GM23248 (cell line): Measurements from ENCODE around the gene SUN1. TPM values are rescaled to one million over a fixed set of nuclear protein-coding genes. Genes with fewer than 3 reads are reported as not detected.

Experiments
- DNase-seq: peaks from one replicate; pipeline ENCODE4 v3.0.0-alpha.2; 2015
- H2AFZ ChIP-seq: fragments of 200-600 bp; sonication (generic); 2 replicates; pipeline ENCODE4 v1.6.1; 2016; ENCODE audit warnings: antibody characterized with exemption
- H3F3A ChIP-seq: fragments of 200-600 bp; sonication (generic); 2 replicates; pipeline ENCODE4 v1.6.1; 2016; ENCODE audit warnings: mild to moderate bottlenecking, antibody characterized with exemption, mixed run types; ENCODE audit not compliant: insufficient read depth
- H3K27ac ChIP-seq: fragments of 200-600 bp; sonication (generic); 2 replicates; pipeline ENCODE4 v1.5.1; 2016; ENCODE audit warnings: mild to moderate bottlenecking
- H3K27me3 ChIP-seq: fragments of 200-600 bp; sonication (generic); replicated peaks from 2 replicates; pipeline ENCODE4 v1.6.1; 2016; ENCODE audit warnings: mild to moderate bottlenecking; ENCODE audit not compliant: insufficient read depth
- H3K36me3 ChIP-seq: fragments of 200-600 bp; sonication (generic); 2 replicates; pipeline ENCODE4 v1.6.1; 2016; ENCODE audit warnings: low read depth, mild to moderate bottlenecking
- H3K4me1 ChIP-seq: fragments of 200-600 bp; sonication (generic); 2 replicates; pipeline ENCODE4 v1.6.1; 2016; ENCODE audit warnings: mild to moderate bottlenecking; ENCODE audit not compliant: insufficient read depth
- H3K4me2 ChIP-seq: fragments of 200-600 bp; sonication (generic); one replicate; pipeline ENCODE4 v1.6.1; 2016; ENCODE audit warnings: mild to moderate bottlenecking; ENCODE audit not compliant: unreplicated experiment
- H3K4me3 ChIP-seq: fragments of 200-600 bp; sonication (generic); 2 replicates; pipeline ENCODE4 v1.5.1; 2016; ENCODE audit warnings: mild to moderate bottlenecking
- H3K79me2 ChIP-seq: fragments of 200-600 bp; sonication (generic); 2 replicates; pipeline ENCODE4 v1.6.1; 2016; ENCODE audit warnings: mild to moderate bottlenecking; ENCODE audit not compliant: insufficient read depth
- H3K9ac ChIP-seq: fragments of 200-600 bp; sonication (generic); 2 replicates; pipeline ENCODE4 v1.6.1; 2016; ENCODE audit warnings: mild to moderate bottlenecking
- H3K9me2 ChIP-seq: fragments of 200-600 bp; sonication (generic); 2 replicates; pipeline ENCODE4 v1.6.1; 2016; ENCODE audit warnings: mixed run types, mild to moderate bottlenecking, moderate library complexity; ENCODE audit not compliant: insufficient read depth
- H3K9me3 ChIP-seq: fragments of 200-600 bp; sonication (generic); one replicate; pipeline ENCODE4 v1.6.1; 2017; ENCODE audit warnings: low read depth
- H4K20me1 ChIP-seq: fragments of 200-600 bp; sonication (generic); 2 replicates; pipeline ENCODE4 v1.6.0; 2016; ENCODE audit not compliant: insufficient read depth
- EZH2 ChIP-seq: fragments of 200-600 bp; sonication (generic); IDR thresholded peaks from 2 replicates; pipeline ENCODE4 v1.6.1; 2018; ENCODE audit warnings: antibody characterized with exemption, mild to moderate bottlenecking; ENCODE audit not compliant: insufficient read depth, poor library complexity, severe bottlenecking
- EZH2phosphoT487 ChIP-seq: fragments of 200-600 bp; sonication (generic); IDR thresholded peaks from 2 replicates; pipeline ENCODE4 v1.6.1; 2018; ENCODE audit warnings: antibody characterized with exemption, moderate library complexity, mild to moderate bottlenecking, low read depth; ENCODE audit not compliant: insufficient read depth
- WGBS, 2 experiments: methylation state at CpG; one replicate each; pipeline ENCODE4 v1.1.6; 2015 to 2017; ENCODE audit warnings: low lambda C conversion rate in 2 of 2, low coverage in 1 of 2; ENCODE audit errors: missing lambda C conversion rate in 2 of 2; 5-methylcytosine and 5-hydroxymethylcytosine counted together
- in situ Hi-C: fragments of 300-500 bp; cut with MboI; formaldehyde crosslinking; loops from 2 replicates; pipeline ENCODE4 v1.15.0; 2020
- polyA plus RNA-seq: library from polyadenylated mRNA; unstranded; fragments of >200 nt; fragmentation: Nextera tagmentation; extraction: Ambion mirVana; gene quantifications from 2 replicates; pipeline ENCODE4 v1.2.1, GENCODE V29; 2016
- total RNA-seq: library from RNA; depleted of rRNA; stranded (reverse); fragments of >200 nt; shearing (Covaris generic); gene quantifications from 2 replicates; pipeline ENCODE4 v1.2.3, GENCODE V29; 2014

The SUN1 gene
- total and polyA plus RNA-seq, 2 experiments from 2014 or later: 74.0 to 104 TPM

DNA sequence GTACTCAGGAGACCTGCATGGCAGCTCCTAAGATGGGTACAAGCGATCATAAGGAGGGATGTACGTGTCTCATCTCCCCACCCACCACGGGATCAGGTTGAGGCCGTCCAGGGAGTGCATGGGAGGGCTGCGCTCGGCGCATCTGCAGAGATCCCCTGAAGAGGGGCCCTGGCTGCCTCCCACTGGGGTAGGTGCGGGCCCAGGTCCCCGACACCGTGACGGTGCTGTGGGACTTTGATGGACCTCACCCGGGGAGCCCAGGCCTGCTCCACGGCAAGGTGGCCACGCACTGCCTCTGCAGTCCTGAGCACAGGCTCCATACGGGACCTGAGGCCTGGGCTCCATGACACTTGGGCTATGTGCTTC, 56.7 kb downstream of the SUN1 start:
- Histone ChIP-seq H4K20me1 (no peaks in the 10 kb centered on the region), H3F3A (no peaks in the 10 kb centered on the region), H3K4me1 (no peaks in the 10 kb centered on the region), H3K36me3 (no peaks in the 10 kb centered on the region), H3K27ac (no peak overlapping the region), H3K9ac (no peak overlapping the region), H3K9me3 (no peaks in the 10 kb centered on the region), H3K9me2 (no peaks in the 10 kb centered on the region), H3K4me2 (no peak overlapping the region), H3K27me3 (no peaks in the 10 kb centered on the region), H3K4me3 (no peak overlapping the region), H2AFZ (no peak overlapping the region), H3K79me2 (peaks cover 27% of the 10 kb centered on the region)
- DNase-seq: no peak
- no peak for TF ChIP-seq EZH2phosphoT487
- TF ChIP-seq EZH2: no peak
- WGBS, 2 experiments: 90 to 96% methylated on average over 15 of the region's 15 CpGs
- in situ Hi-C loops: no loop called here

GRCh38 chr7:889391-889790, 57.1 kb downstream of the SUN1 start:
- Histone ChIP-seq H3K4me1 (no peaks in the 10 kb centered on the region), H3K27ac (no peak overlapping the region), H3K4me2 (no peak overlapping the region), H4K20me1 (no peaks in the 10 kb centered on the region), H3K9me2 (no peaks in the 10 kb centered on the region), H3K9ac (no peak overlapping the region), H3K4me3 (no peak overlapping the region), H3F3A (no peaks in the 10 kb centered on the region), H3K36me3 (no peaks in the 10 kb centered on the region), H3K9me3 (no peaks in the 10 kb centered on the region), H3K27me3 (no peaks in the 10 kb centered on the region), H2AFZ (no peak overlapping the region), H3K79me2 (peaks cover 23% of the 10 kb centered on the region)
- DNase-seq: no peak
- WGBS, 2 experiments: 87 to 95% methylated on average over 7 to 18 of the region's 18 CpGs
- TF ChIP-seq EZH2 (no peak), EZH2phosphoT487 (no peak)
- in situ Hi-C loops: no loop called here

- 90 to 95% methylated on average over 14 to 15 of the region's 15 CpGs for WGBS, 2 experiments
- H3K4me3 ChIP-seq: no peak overlapping the region
- H3K4me2 ChIP-seq: no peak overlapping the region
- H3K27me3 ChIP-seq: no peaks in the 10 kb centered on the region
- no peaks in the 10 kb centered on the region for H4K20me1 ChIP-seq
- DNase-seq: no peak
- no peak overlapping the region for H3K27ac ChIP-seq
- H3F3A ChIP-seq: no peaks in the 10 kb centered on the region
- no peaks in the 10 kb centered on the region for H3K4me1 ChIP-seq
- H3K9me2 ChIP-seq: no peaks in the 10 kb centered on the region
- no peaks in the 10 kb centered on the region; the same call in 1 of the 2 replicates for H3K36me3 ChIP-seq
- in situ Hi-C loops: no loop called here
- TF ChIP-seq EZH2phosphoT487 (no peak), EZH2 (no peak)
- H3K79me2 ChIP-seq: peaks cover 8% of the 10 kb centered on the region; the same call in 1 of the 2 replicates
- no peak overlapping the region for H2AFZ ChIP-seq
- no peak overlapping the region for H3K9ac ChIP-seq
- no peaks in the 10 kb centered on the region for H3K9me3 ChIP-seq
Observed at GRCh38 chr7:890868-891267, 58.6 kb downstream of the SUN1 start.

DNA sequence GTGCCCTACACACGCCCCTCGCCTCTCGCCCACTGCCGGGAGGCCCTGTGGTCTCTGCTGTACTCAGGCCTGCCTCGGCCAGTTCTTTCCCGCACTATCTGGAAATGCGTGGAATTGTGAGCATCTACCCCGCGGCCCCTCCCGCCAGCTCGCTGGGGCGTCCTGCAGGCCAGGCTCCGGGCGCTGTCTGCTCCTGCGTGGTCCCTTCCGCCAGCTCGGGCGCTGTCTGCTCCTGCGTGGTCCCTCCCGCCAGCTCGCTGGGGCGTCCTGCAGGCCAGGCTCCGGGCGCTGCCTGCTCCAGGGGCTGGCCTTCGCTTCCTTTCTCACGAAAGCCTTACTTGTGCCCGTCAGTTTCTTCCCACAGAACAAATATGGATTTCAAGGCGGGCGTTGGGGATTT, 59.0 kb downstream of the SUN1 start:
- no peak overlapping the region for H2AFZ ChIP-seq
- in situ Hi-C loops: no loop called here
- no peaks in the 10 kb centered on the region; the same call in 1 of the 2 replicates for H3K36me3 ChIP-seq
- H3F3A ChIP-seq: no peaks in the 10 kb centered on the region
- H4K20me1 ChIP-seq: no peaks in the 10 kb centered on the region
- 96 to 97% methylated on average over 24 to 29 of the region's 29 CpGs for WGBS, 2 experiments
- no peaks in the 10 kb centered on the region for H3K4me1 ChIP-seq
- TF ChIP-seq EZH2phosphoT487 (no peak), EZH2 (no peak)
- DNase-seq: no peak
- no peak overlapping the region for H3K9ac ChIP-seq
- H3K27ac ChIP-seq: no peak overlapping the region
- no peaks in the 10 kb centered on the region for H3K9me2 ChIP-seq
- H3K4me3 ChIP-seq: no peak overlapping the region
- H3K4me2 ChIP-seq: no peak overlapping the region
- no peaks in the 10 kb centered on the region for H3K27me3 ChIP-seq
- H3K79me2 ChIP-seq: peaks cover 4% of the 10 kb centered on the region; the same call in 1 of the 2 replicates
- no peaks in the 10 kb centered on the region for H3K9me3 ChIP-seq

- Histone ChIP-seq H3K27me3 (no peaks in the 10 kb centered on the region), H3K79me2 (no peaks in the 10 kb centered on the region), H3F3A (no peaks in the 10 kb centered on the region), H3K9ac (no peak overlapping the region), H2AFZ (no peak overlapping the region), H3K4me3 (no peak overlapping the region), H3K4me2 (no peak overlapping the region), H3K4me1 (no peaks in the 10 kb centered on the region), H3K9me3 (no peaks in the 10 kb centered on the region), H4K20me1 (no peaks in the 10 kb centered on the region), H3K27ac (no peak overlapping the region), H3K9me2 (no peaks in the 10 kb centered on the region), H3K36me3 (no peaks in the 10 kb centered on the region; the same call in 1 of the 2 replicates)
- 97 to 98% methylated on average over 19 to 20 of the region's 20 CpGs for WGBS, 2 experiments
- no peak for DNase-seq
- TF ChIP-seq EZH2 (no peak), EZH2phosphoT487 (no peak)
- in situ Hi-C loops: no loop called here
Observed at GRCh38 chr7:891805-892204, 59.5 kb downstream of the SUN1 start.
